Right ventricle myocardium superior (tissue), 1 donor: ENCODE measurements around the gene TMEM109. TPM values are rescaled to one million over a fixed set of nuclear protein-coding genes. Genes with fewer than 3 reads are reported as not detected.
"Not testable (repeated sequence)": the region's sequence is repeated elsewhere in the genome, so short reads cannot be mapped to it uniquely, and the experiment has no call there.

Source experiments
- ATAC-seq: fragments of 200-7000 bp; cut with Tn5 transposase; one replicate; pipeline ENCODE4 v1.9.1; 2020; ENCODE audit warnings: mild to moderate bottlenecking; ENCODE audit not compliant: poor library complexity
- DNase-seq: peaks from one replicate; pipeline ENCODE4 v3.0.0-alpha.2; 2020
- intact Hi-C: fragments of 100-400 bp; cut with DNase I; formaldehyde crosslinking; loops from one replicate; pipeline ENCODE4 v1.11.2; 2022
- total RNA-seq: library from RNA; stranded (reverse); fragmentation: NEBNext Ultra II Directional; extraction: Animal tissue kit (Norgen Biotek cat#: 25700); gene quantifications from one replicate; pipeline ENCODE4 v1.2.1, GENCODE V29; 2021
- donor health status: DM: no; HTN: yes; CAD: no; lungs with severe emphysema.

TMEM109 gene
- total RNA-seq, 1 donor from 2014 or later: 82.2 TPM

DNA sequence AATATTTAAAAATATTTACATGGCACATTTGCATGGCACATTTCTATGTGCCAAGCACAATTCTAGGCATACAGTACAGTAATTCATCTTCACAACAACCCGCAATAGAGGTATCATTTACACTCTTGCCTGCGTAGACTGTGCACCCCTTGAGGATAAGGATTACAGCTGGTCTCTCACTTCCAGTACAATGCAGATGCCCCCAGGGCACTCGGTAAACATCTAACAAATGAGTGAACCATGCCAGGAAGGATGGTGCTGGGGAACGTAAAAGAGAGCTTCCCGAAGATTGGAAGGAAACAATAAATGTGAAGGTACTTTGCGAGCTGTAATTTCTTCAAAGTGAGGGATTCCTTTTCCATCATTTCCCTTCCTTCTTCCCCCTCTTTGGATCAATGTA is 8.9 kb upstream of the TMEM109 start:
- intact Hi-C loops: no loop called here
- DNase-seq (no peak), ATAC-seq (no peak)

DNA sequence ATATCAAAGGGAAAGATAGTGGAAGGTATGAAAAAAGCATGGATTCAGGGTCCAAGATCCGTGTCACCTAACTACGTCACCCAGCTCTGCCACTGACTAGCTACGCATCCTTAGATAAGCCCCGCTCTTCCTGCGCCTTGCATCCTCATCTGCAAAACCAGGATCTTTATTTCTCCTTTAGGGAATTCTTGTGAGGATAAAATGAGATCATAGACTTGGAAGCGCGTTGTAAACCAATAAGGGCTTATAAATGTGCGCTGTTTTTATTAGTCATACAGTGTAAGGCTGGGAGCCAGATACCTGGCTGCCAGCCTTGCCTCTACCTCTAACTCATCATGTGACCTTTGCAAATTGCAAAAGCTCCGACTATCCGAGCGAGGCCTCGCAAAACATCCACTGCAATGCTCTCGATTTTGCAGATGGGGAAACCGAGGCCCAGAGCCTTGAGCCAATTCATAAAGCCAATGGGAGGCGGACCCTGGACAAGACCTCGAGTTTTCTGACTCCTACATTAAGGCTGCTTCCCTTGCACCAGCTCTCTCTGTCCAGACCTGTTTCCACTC is 8.3 kb upstream of the TMEM109 start:
- intact Hi-C loops: no loop called here
- DNase-seq: no peak
- ATAC-seq: no peak

DNA sequence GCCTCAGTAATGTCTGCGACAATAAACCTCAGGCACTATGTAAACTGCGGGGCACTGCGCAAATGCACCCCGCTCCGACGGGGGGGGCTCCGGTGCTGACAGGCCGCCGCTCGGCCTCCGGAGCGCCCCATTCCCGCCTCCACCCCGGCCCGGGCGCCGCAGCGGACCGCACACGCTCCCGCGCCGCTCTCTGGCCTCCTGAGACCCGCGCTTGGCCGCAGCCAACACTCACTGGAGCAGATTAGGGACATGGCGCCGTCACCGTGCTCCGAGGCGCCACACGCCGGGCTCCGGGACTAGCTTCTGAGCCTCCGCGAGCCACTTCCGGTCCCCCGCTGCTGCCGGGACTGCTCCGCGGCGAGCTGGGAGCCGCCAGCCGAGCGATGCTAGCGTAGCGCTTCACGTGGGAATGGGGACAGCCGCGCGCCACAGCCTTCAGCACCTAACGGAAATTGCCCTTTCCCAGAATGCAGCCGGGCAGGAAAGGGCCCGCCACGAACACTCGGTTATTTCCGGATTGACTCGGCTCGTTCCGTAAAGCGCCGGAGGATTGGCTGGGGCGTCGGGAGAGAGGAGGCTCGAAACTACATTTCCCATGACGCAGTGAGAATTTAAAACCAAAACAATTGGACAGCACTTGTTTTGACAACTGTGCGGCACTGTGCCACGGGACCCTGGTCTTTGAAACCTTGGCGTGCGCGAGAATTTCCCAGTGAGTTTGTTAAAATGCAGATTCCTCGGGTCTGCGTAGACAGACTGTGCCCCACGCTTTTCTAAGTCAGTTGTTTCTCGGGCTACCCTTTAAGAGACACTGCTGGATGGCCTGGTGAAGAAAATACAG is 7.6 kb upstream of the TMEM109 start, which contains the start of gene PRPF19:
TSS of gene PRPF19 (minus strand) at position 454 of the 841 bp plus-strand sequence. CDS start at position 251, 203 bp downstream.
- ATAC-seq (peak; percentile 98), DNase-seq (peak; percentile 98)
- intact Hi-C loops: no loop called here

DNA sequence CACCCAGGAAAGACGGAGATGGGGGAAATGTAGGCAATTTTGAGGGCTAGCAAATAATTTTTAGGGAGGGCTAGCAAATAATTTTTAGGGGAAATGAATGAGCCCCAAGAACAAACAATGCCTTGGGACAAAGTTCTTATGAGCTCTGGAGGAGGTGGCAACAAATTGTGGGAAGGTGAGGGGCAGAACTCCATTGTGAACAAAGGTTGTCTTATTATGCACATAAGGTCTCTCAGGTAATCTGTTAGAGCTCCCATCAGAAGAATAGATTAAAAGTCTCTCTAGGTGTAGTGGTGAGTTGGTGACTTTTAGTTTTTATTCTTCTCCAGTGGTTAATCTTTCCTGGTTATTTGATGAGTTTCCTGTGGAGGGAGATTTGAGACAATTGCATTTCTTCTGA is 5.2 kb upstream of the TMEM109 start:
- DNase-seq: no peak
- intact Hi-C loops: no loop called here
- ATAC-seq: no peak

DNA sequence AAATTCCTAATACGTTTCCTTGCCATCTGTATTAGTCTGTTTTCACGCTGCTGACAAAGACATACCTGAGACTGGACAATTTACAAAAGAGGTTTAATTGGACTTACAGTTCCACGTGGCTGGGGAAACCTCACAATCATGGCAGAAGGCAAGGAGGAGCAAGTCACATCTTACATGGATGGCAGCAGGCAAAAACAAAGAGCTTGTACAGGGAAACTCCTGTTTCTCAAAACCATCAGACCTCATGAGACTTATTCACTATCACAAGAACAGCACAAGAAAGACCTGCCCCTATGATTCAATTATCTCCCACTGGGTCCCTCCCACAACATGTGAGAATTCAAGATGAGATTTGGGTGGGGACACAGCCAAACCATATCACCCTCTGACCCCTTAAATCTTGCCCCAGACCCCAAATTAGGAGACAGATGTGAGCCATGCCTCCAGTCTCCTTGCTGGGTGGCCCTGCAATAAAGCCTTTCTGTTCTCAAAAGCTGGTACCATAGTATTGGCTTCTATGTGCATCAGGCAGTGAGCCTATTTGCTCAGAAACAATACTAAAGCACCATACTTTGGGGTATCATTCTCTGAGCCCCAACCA is 4.2 kb upstream of the TMEM109 start:
- intact Hi-C loops, ATAC-seq, DNase-seq: not testable (repeated sequence)

DNA sequence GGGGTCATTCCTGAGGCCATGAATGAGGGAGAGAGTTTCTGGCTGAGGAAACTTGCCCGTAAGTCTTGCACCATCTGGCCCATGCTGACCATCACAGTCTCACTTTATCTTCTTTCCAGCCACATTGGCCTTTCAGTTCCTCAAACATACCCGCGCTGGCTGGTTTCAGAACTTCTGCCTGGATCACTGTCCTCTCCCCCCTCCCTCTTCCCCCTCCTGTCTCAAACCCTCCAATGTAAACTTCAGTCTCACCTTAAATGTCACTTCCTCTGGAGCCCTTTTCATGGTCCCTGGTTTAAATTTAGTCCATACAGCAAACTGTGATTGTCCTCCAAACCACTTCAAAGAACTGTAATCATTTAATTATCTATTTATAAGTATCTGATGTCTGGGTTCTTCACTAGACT is 3.7 kb upstream of the TMEM109 start:
- ATAC-seq (no peak), DNase-seq (no peak)
- intact Hi-C loops: no loop called here

DNA sequence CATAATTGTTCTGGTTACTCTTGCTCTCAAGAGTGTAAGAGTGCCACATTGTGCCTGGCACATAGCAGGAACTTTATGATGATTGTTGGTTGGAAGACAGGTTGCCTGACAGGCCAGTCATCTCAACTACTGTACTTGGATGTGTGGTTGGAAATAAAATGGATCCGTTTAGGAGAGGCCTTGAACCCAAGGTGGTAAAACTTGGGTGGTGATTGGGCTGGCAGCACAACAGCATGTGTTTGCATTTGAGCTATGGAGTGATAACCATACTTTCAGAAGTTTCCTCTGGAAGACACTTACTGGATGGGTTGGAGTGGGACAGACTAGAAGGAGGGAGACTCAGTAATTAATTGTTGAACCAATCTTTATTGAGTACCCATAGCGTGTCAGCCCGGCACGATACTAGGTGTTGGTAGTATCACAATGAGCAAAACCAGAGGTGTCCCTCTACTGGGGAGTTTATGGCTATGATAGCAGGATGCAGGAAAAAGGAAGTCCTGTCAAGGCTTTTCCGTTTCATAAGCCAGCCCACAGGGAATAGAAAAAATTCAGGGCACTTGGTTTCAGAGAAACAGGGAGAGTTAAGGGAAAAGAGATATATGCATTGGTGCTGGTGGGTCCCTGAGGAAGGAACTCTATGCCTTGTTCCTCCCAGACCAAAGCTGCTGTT is 3.1 kb upstream of the TMEM109 start:
- no peak for DNase-seq
- intact Hi-C loops: no loop called here

DNA sequence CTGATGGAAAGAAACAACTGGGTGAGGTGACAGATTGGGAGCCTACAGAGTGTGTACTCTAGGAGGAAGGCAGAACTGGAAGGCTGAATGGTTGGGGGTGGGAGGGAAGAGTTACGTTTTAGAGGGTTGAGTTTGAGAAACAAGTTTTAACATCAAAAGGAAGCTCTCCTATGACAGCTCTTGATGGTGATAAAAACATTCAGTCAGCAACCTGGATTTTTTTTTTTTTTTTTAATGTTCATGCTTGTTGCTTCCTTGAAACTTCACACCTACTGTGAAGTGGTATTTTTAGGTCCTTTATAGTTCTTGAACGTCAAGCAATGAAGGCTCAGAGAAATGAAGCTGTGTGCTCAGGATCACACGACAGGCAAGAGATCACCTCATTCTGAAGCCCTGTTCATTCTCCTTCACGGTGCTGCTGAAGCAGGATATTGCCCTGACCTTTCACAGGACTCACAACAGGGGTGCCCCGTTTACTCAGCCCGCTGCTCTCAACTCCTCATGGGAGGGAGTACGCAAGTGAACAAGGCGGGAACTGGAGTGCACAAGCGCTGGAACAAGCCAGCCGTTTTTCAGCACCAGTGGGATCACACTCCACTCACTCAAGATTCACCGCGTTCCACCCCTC is 1.6 kb upstream of the TMEM109 start:
- DNase-seq: no peak
- ATAC-seq: no peak
- intact Hi-C loops: no loop called here

More for the DNA sequence above, 3.1 kb upstream of the TMEM109 start:
- ATAC-seq: no peak

DNA sequence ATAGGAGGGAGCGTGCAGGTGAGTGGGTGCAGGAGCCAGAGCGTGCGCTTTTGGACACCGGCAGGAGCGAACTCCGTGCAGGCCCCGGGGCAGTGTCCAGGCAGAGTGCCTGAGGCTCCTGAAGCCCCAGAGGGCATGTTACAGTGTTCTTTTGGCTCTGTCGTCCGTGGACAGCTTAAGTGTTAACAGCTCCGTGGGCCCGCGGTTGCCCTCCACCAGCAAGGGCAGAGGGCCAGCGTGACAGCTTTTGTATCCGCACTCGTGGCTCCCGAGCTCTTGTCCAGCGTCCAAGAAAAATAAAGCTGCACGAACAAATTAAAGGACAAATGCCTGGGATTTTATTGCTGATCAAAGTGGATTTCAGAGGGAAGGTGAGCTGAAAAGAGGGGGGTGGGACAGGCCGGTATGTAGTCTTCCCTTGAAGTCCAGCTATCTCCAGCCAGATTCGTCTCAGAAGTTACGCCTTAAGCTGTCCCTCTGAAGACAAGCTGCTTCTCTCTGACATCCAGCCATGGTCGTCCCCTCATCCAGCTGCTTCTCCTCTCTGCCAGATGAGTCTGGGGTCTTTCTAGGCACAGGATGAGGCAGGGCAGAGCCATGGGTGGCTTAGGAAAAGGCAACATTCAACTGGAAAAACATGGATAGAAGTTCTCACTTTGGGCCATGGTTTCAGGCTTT is 968 bp upstream of the TMEM109 start:
- no peak for DNase-seq
- intact Hi-C loops: no loop called here
- ATAC-seq: no peak

DNA sequence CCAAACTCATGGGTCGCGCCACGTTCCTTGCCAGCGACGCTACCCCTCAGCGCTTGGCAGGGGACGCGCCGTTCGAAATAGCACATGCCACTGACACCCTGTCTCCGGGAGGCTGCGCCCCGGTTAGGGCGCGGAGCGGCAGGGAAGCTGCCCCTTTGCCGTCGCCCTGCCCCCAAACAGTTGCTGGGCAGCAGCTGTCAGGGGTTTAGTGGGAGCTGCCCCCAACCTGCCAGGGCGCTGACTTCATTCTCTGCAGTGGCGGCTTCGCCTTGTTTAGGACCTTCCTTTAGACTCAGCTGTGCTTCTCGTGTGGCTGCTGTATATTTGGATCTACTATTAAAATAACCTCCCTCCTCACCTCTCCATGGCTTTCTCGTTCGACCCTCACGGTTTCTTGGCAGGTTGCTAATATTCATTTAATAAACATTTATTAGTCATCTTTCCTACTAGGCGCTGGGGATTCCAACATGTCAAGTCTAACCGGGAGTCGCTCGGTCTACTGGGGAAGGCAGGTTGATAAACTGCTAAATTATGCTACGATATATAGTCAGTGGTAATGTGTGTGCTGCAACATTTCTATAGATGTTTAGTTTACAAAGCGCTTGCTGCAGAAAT is 782 bp downstream of the TMEM109 start:
- intact Hi-C loops: no loop called here
- ATAC-seq: peak; percentile 62
- no peak for DNase-seq

DNA sequence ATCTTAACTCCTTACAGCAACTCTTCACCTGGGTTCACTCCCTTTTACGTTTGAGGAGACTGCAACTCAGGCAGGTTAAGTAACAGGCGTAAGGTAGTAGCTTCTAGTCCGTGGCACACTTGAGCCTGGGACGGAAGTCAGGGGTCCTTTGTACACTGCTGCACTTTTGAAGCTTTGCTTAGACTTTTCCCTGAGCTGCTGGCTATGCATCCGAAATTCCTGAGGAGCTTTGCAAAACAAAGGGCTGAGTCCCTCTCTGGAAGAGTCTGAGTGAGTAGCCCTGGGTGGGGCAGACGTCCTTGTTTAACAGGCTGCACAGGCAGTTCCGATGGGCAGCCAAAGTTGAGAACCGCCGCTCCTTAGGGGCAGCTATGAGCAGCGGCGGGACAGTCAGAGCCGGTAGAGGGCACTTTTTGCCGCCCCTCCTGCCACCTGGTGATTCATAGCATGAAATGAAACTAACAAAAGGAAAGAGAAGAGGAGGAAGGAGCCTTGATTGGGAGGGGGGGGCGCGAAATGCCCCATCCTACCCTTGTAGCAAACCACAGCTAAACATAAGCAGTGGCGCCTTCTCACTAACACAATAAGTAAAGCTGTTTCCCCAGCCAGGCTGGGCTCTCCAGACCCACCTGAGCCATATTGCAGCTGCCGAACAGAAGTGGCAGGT is 1.4 kb downstream of the TMEM109 start:
- intact Hi-C loops: no loop called here

DNA sequence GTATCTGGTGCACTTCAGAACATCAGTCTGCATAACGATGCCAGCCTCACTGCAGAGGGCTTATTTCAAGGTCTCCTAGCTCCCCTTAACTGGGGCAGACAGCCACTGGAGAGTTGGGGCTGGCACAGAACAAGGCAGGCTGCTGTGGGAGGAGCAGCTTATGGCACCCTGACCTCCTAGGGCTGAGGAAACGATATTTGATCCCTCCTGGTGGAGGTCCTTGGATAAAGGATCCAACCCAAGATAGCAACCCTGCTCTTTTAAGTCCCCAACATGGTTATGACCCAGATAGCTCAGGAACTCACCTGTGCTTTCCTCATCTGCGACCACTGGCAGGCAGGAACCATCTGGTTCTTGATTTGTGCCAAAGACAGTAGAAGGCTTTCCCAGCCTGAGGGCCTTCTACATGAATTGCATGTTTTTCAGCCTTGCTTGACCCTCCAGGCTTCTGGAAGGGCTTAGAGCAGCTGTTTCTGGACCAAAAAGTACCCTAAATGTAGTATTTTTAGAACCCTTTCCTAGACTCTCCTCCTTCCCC is 2.8 kb downstream of the TMEM109 start:
- intact Hi-C loops: no loop called here
- DNase-seq (no peak), ATAC-seq (no peak)

More for the DNA sequence above, 1.4 kb downstream of the TMEM109 start:
- DNase-seq: peak; percentile 75
- peak; percentile 44 for ATAC-seq

DNA sequence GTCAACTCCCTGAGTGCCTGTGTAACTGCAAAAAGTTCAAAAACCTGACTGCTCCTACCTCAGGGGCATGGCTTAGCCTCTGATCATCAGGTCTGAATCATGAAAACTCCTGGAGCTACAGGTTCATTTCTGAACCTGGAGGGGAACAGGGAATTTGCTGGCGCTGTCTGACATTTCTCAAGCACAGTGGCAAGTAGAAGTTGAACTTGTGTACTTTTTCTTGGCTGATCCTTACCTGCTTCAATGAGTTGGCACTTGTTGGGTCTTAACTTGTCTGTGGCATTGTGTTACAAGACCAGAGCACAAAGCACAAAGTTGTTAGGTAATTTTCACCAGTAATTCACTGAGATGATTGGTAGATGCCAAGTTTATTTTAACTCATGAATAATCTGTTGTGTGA is 3.3 kb downstream of the TMEM109 start:
- intact Hi-C loops: no loop called here
- no peak for ATAC-seq
- no peak for DNase-seq

DNA sequence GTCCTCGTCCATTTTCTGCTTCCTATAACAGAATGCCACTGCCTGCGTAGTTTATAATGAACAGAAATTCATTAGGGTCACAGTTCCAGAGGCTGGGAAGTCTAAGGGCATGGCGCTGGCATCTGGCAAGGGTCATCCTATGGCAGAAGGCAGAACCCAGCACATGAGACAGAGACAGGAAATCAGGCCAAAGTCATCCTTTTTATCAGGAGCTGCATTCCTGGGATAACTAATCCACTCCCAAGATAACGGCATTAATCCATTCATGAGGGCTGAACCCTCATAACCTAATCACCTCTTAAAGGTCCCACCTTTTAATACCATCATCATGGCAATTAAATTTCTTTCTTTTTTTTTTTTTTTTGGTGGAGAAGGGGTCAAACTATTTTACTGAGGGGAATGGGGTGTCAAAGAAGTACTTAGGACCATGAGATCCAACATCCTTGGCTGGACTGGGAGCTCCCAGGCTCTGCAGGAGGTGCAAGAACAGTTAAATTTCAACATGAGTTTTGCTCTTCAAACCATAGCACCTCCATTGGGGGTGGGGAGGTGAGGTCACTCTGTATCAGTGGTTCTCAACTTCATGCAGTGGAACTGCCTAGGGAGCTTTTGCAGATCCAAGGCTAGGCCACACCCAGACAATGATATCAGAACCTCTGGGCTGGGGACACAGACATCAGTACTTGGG is 4.4 kb downstream of the TMEM109 start:
- DNase-seq (no peak), ATAC-seq (no peak)
- intact Hi-C loops: no loop called here

DNA sequence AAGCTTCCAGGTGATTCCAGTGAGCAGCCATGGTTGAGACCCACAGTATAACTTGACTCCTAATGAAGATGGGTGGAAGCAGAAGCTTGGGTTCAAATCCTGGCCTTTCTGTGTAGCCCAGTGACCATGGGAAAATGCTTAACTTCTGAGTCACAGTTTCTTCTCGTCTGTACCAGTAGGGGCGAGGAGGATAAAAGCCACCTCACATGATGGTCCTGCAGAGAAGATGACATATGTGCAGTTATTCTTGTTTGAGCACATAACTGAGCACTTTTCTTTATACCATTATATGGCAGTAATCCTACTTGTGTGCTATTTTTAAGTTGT is 4.9 kb downstream of the TMEM109 start:
- intact Hi-C loops: no loop called here
- DNase-seq: no peak

DNA sequence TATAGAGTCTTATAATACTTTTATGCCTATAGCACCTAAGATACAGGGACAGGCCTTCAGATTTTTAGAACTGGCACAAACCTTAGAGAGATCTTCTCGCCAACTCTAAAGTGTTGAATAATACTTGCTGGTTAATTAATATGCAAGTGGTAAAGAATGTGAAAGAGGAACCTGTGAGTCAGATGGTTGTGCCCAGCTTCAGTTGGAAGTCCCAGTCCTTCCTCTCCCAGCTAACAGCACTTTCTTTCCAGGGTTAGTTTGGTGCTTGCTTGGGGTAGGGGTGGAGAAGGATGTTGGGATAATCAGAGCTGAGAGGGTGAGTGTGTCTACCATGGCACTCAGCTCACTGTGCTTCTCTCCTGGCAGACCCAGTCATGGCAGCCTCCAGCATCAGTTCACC is 5.4 kb downstream of the TMEM109 start:
- ATAC-seq (no peak), DNase-seq (no peak)
- intact Hi-C loops: no loop called here

More for the DNA sequence above, 4.9 kb downstream of the TMEM109 start:
- no peak for ATAC-seq

DNA sequence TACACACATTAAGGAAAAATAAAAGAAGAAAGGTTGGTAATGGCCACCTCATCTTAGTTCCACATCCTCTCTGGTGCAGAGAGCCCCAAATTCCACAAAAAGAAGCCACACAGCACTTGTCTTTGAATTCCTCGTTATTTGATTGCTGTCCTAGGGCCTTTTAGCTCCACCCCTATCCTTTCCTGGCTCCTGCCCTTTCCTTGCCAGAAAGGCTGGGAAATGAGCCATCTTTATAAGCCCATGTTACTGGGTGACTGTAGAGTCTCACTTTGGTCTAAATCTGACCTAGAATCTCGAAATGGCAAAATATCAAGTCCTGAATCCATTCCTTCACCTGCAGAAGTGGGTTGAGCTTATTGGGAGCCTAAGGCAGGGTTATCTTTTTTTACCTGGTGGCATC is 6.0 kb downstream of the TMEM109 start:
- ATAC-seq: no peak
- DNase-seq: no peak
- intact Hi-C loops: no loop called here
